IMR-90 (cell line): ENCODE results near the gene USP28. TPM values are rescaled to one million over a fixed set of nuclear protein-coding genes. Genes with fewer than 3 reads are reported as not detected.

ENCODE experiments used
- ATAC-seq: fragments of 200-7000 bp; cut with Tn5 transposase; 2 replicates; pipeline ENCODE4 v1.9.1; 2020; ENCODE audit warnings: low read depth, mild to moderate bottlenecking, moderate library complexity
- BruUV-seq: library from RNA; stranded (reverse); fragments of 400-500 nt; replicated peaks from 2 replicates; lab custom pipeline; 2021; lab: Mats Ljungman, UMichigan
- CTCF ChIA-PET: fragments of 300-600 bp; formaldehyde crosslinking; extraction: SDS; loops from one replicate; lab custom pipeline; 2021; ENCODE audit warnings: antibody characterized with exemption; lab: Yijun Ruan, JAX
- POLR2A ChIA-PET: fragments of 300-600 bp; sonication (Branson Sonifier 250); formaldehyde crosslinking; loops from one replicate; lab custom pipeline; 2022; ENCODE audit warnings: antibody characterized with exemption; ENCODE audit not compliant: unreplicated experiment; lab: Charles Lee
- DNase-seq: peaks from one replicate; pipeline ENCODE4 v3.0.0; 2013
- H2AFZ ChIP-seq: replicated peaks from 2 replicates; pipeline ENCODE3; 2013; ENCODE audit warnings: low read length, mild to moderate bottlenecking; ENCODE audit not compliant: poor library complexity
- H2AK5ac ChIP-seq: 2 replicates; pipeline ENCODE4 v1.6.1; 2013; ENCODE audit warnings: low read depth, low read length, inconsistent platforms
- H2AK9ac ChIP-seq: replicated peaks from 2 replicates; pipeline ENCODE3; 2013; ENCODE audit warnings: mild to moderate bottlenecking, low read depth, low read length, moderate library complexity; ENCODE audit not compliant: poor library complexity
- H2BK120ac ChIP-seq: 2 replicates; pipeline ENCODE4 v1.6.1; 2013; ENCODE audit warnings: low read depth, low read length, inconsistent platforms
- H2BK15ac ChIP-seq: 3 replicates; pipeline ENCODE4 v1.6.1; 2013; ENCODE audit warnings: low read depth, low read length, inconsistent platforms
- H2BK20ac ChIP-seq: 2 replicates; pipeline ENCODE4 v1.6.1; 2013; ENCODE audit warnings: low read depth, mild to moderate bottlenecking, inconsistent platforms, low read length, moderate library complexity
- H2BK5ac ChIP-seq: 2 replicates; pipeline ENCODE4 v1.6.1; 2013; ENCODE audit warnings: mild to moderate bottlenecking, low read depth, low read length, inconsistent platforms; ENCODE audit not compliant: poor library complexity, severe bottlenecking
- H3K14ac ChIP-seq: replicated peaks from 2 replicates; pipeline ENCODE4 v1.6.1; 2013; ENCODE audit warnings: low read depth, low read length, inconsistent platforms
- H3K18ac ChIP-seq: 2 replicates; pipeline ENCODE4 v1.6.1; 2013; ENCODE audit warnings: low read depth, low read length, control low read depth
- H3K23ac ChIP-seq: 2 replicates; pipeline ENCODE4 v1.6.1; 2013; ENCODE audit warnings: low read depth, low read length, inconsistent platforms
- H3K27ac ChIP-seq: 2 replicates; pipeline ENCODE4 v1.5.1; 2013; ENCODE audit warnings: mild to moderate bottlenecking, control low read depth, low read length; ENCODE audit not compliant: insufficient read depth
- H3K27me3 ChIP-seq: 2 replicates; pipeline ENCODE4 v1.6.1; 2013; ENCODE audit warnings: low read length; ENCODE audit not compliant: control insufficient read depth, insufficient read depth
- H3K36me3 ChIP-seq: 2 replicates; pipeline ENCODE4 v1.6.1; 2013; ENCODE audit warnings: low read length, mixed read lengths; ENCODE audit not compliant: control insufficient read depth, insufficient read depth
- H3K4ac ChIP-seq: 2 replicates; pipeline ENCODE4 v1.6.1; 2013; ENCODE audit warnings: low read depth, low read length, inconsistent platforms
- H3K4me1 ChIP-seq: 2 replicates; pipeline ENCODE4 v1.6.1; 2013; ENCODE audit warnings: low read length, mixed read lengths; ENCODE audit not compliant: control insufficient read depth, insufficient read depth
- H3K4me2 ChIP-seq: 2 replicates; pipeline ENCODE4 v1.6.1; 2013; ENCODE audit warnings: low read depth, mild to moderate bottlenecking, control low read depth, low read length, moderate library complexity
- H3K4me3 ChIP-seq: 2 replicates; pipeline ENCODE4 v1.5.1; 2013; ENCODE audit warnings: low read depth, mild to moderate bottlenecking, control low read depth, low read length, moderate library complexity; ENCODE audit not compliant: insufficient read depth
- H3K56ac ChIP-seq: 2 replicates; pipeline ENCODE4 v1.6.1; 2013; ENCODE audit warnings: low read length, inconsistent platforms; ENCODE audit not compliant: insufficient read depth; ENCODE audit errors: extremely low read depth
- H3K79me1 ChIP-seq, 2 experiments: 2 replicates each; pipeline ENCODE4 v1.6.1; 2013; ENCODE audit warnings: low read length in 2 of 2, inconsistent platforms in 1 of 2, low read depth in 1 of 2
- H3K9ac ChIP-seq: 2 replicates; pipeline ENCODE4 v1.6.1; 2013; ENCODE audit warnings: low read depth, low read length, control low read depth
- H3K9me1 ChIP-seq: 2 replicates; pipeline ENCODE4 v1.6.1; 2013; ENCODE audit warnings: low read length, inconsistent platforms; ENCODE audit not compliant: insufficient read depth
- H3K9me3 ChIP-seq: 2 replicates; pipeline ENCODE4 v1.6.1; 2013; ENCODE audit warnings: low read length; ENCODE audit not compliant: control insufficient read depth, insufficient read depth
- H4K20me1 ChIP-seq: 2 replicates; pipeline ENCODE4 v1.6.1; 2013; ENCODE audit warnings: low read length, inconsistent platforms; ENCODE audit not compliant: insufficient read depth
- H4K5ac ChIP-seq: 2 replicates; pipeline ENCODE4 v1.6.1; 2013; ENCODE audit warnings: mild to moderate bottlenecking, low read depth, low read length, control low read depth
- H4K8ac ChIP-seq, 2 experiments: 2 replicates each; pipeline ENCODE4 v1.6.1; 2013; ENCODE audit warnings: low read depth in 2 of 2, low read length in 2 of 2, control low read depth in 1 of 2, inconsistent platforms in 1 of 2
- H4K91ac ChIP-seq: 2 replicates; pipeline ENCODE4 v1.6.1; 2013; ENCODE audit warnings: low read depth, low read length, inconsistent platforms; ENCODE audit not compliant: insufficient read depth
- BHLHE40 ChIP-seq: fragments of 150-350 bp; IDR thresholded peaks from 2 replicates; pipeline ENCODE4 v1.6.1; 2016; ENCODE audit warnings: mild to moderate bottlenecking, low read depth, low read length
- CHD1 ChIP-seq: IDR thresholded peaks from 2 replicates; pipeline ENCODE4 v1.6.1; 2012; ENCODE audit warnings: low read depth, low read length, improper control_type of control experiment
- CTCF ChIP-seq: conservative IDR thresholded peaks from 2 replicates; pipeline ENCODE4 v1.5.1; 2012; ENCODE audit warnings: mild to moderate bottlenecking, low read depth, low read length, improper control_type of control experiment
- ELK1 ChIP-seq: fragments of 150-350 bp; IDR thresholded peaks from 2 replicates; pipeline ENCODE4 v1.6.1; 2016; ENCODE audit warnings: low read depth, mild to moderate bottlenecking, low read length, moderate library complexity, borderline replicate concordance
- FOS ChIP-seq: fragments of 150-350 bp; IDR thresholded peaks from 2 replicates; pipeline ENCODE4 v1.6.1; 2016; ENCODE audit warnings: low read depth, low read length
- MXI1 ChIP-seq: IDR thresholded peaks from 2 replicates; pipeline ENCODE4 v1.6.1; 2012; ENCODE audit warnings: low read depth, mild to moderate bottlenecking, low read length, moderate library complexity, borderline replicate concordance
- RAD21 ChIP-seq: IDR thresholded peaks from 2 replicates; pipeline ENCODE4 v1.6.1; 2012; ENCODE audit warnings: low read length, improper control_type of control experiment
- RCOR1 ChIP-seq: IDR thresholded peaks from 2 replicates; pipeline ENCODE4 v1.6.1; 2012; ENCODE audit warnings: mild to moderate bottlenecking, low read length, improper control_type of control experiment; ENCODE audit not compliant: insufficient replicate concordance
- WGBS, 2 experiments: methylation state at CpG; one replicate each; pipeline versions ENCODE4 v1.1.5 to v1.1.7; 2013; ENCODE audit warnings: missing lambda C conversion rate in 2 of 2; ENCODE audit not compliant: insufficient read length in 1 of 2; ENCODE audit errors: extremely low coverage in 2 of 2; 5-methylcytosine and 5-hydroxymethylcytosine counted together
- dilution Hi-C: fragments of 300-500 bp; cut with HindIII; formaldehyde crosslinking; loops from one replicate; pipeline ENCODE4 v1.14.3; 2018; ENCODE audit warnings: low sequenced_read_pairs; ENCODE audit not compliant: unreplicated experiment
- in situ Hi-C: fragments of 300-500 bp; cut with MboI; formaldehyde crosslinking; loops from 3 replicates; pipeline ENCODE4 v1.14.3; 2019; ENCODE audit warnings: low sequenced_read_pairs, inconsistent platforms, mixed read lengths
- intact Hi-C: fragments of 100-400 bp; cut with micrococcal nuclease; formaldehyde crosslinking; loops from 2 replicates; pipeline ENCODE4 v1.10.0; 2022
- polyA plus RNA-seq, 3 experiments: library from polyadenylated mRNA; depleted of rRNA; stranded (reverse); fragments of >200 nt; gene quantifications; 2 replicates each; pipeline ENCODE4 v1.2.3, GENCODE V29; 2012; ENCODE audit warnings: low replicate concordance in 1 of 3
- total RNA-seq: library from RNA; depleted of rRNA; stranded (reverse); fragments of >200 nt; gene quantifications from 2 replicates; pipeline ENCODE4 v1.2.3, GENCODE V29; 2012

USP28 gene
- total and polyA plus RNA-seq, 2 of the 4 experiments (the other 2 are of a cell fraction) = 17.0 to 36.0 TPM

- DNase-seq (no peak), ATAC-seq (no peak)
- Histone ChIP-seq H2AFZ (no peak overlapping the region), H3K9ac (no peak overlapping the region), H3K4me1 (no peaks in the 10 kb centered on the region), H2BK120ac (no peak overlapping the region), H4K5ac (no peak overlapping the region), H4K8ac (no peak overlapping the region), H3K79me1 (no peaks in the 10 kb centered on the region), H2AK9ac (no peak overlapping the region), H3K4ac (no peak overlapping the region), H3K27me3 (no peaks in the 10 kb centered on the region), H3K23ac (no peak overlapping the region), H3K9me1 (no peaks in the 10 kb centered on the region), H3K27ac (no peak overlapping the region), H3K9me3 (no peaks in the 10 kb centered on the region), H4K91ac (no peak overlapping the region), H3K4me3 (no peak overlapping the region), H2BK5ac (no peak overlapping the region), H3K4me2 (no peak overlapping the region), H4K20me1 (no peaks in the 10 kb centered on the region), H3K36me3 (peaks cover 11% of the 10 kb centered on the region), H3K56ac (no peak overlapping the region), H3K18ac (no peak overlapping the region), H2BK20ac (no peak overlapping the region), H2AK5ac (no peak overlapping the region), H3K14ac (no peak overlapping the region), H2BK15ac (no peak overlapping the region)
- dilution Hi-C loops = no loop called here
- TF ChIP-seq CHD1 = no peak
- TF ChIP-seq RCOR1 = no peak
- no peak for TF ChIP-seq ELK1
- no peak for TF ChIP-seq MXI1
- no peak for TF ChIP-seq RAD21
- no peak for TF ChIP-seq BHLHE40
- no peak for TF ChIP-seq CTCF
- TF ChIP-seq FOS = no peak
- WGBS, 2 experiments = no CpG with 5 or more reads among the region's 6 CpGs
- no TSS peak for BruUV-seq
- CTCF ChIA-PET = no interaction called here
- POLR2A ChIA-PET = no interaction called here
- intact Hi-C loops = no loop called here
- in situ Hi-C loops = no loop called here
These were observed 28.3 kb downstream of the USP28 start for GRCh38 chr11:113847111-113847510.
